Cardiac muscle cell (in vitro differentiated cells and primary cell): ENCODE measurements around the gene HSH2D. TPM values are rescaled to one million over a fixed set of nuclear protein-coding genes. Genes with fewer than 3 reads are reported as not detected.

Source experiments
- DNase-seq, 2 donors: peaks; one replicate each; pipeline versions ENCODE4 v3.0.0 to v3.0.0-alpha.2; 2010 to 2017; ENCODE audit warnings: low read depth in 1 of 2, low spot score in 1 of 2
- H3K27ac ChIP-seq: fragments of 200-600 bp; sonication (generic); 2 replicates; pipeline ENCODE4 v1.5.1; 2016
- H3K27me3 ChIP-seq: fragments of 200-600 bp; sonication (generic); 2 replicates; pipeline ENCODE4 v1.6.0; 2016; ENCODE audit warnings: control low read depth
- H3K36me3 ChIP-seq: fragments of 200-600 bp; sonication (generic); 2 replicates; pipeline ENCODE4 v1.5.1; 2016; ENCODE audit warnings: control low read depth
- H3K4me1 ChIP-seq: fragments of 200-600 bp; sonication (generic); 2 replicates; pipeline ENCODE4 v1.8.1; 2017; ENCODE audit warnings: low read depth, mild to moderate bottlenecking, mixed run types
- H3K4me3 ChIP-seq: fragments of 200-600 bp; sonication (generic); 2 replicates; pipeline ENCODE4 v1.5.1; 2016; ENCODE audit warnings: mild to moderate bottlenecking
- H3K9me3 ChIP-seq: fragments of 200-600 bp; sonication (generic); 2 replicates; pipeline ENCODE4 v1.5.1; 2017; ENCODE audit warnings: low read depth, mild to moderate bottlenecking, control low read depth
- CTCF ChIP-seq: IDR thresholded peaks from 2 replicates; pipeline ENCODE4 v1.5.1; 2012; ENCODE audit warnings: low read depth, mild to moderate bottlenecking, low read length
- polyA plus RNA-seq: library from polyadenylated mRNA; unstranded; fragments of >200 nt; fragmentation: Nextera tagmentation; extraction: Ambion mirVana; gene quantifications from 2 replicates; pipeline ENCODE4 v1.2.1, GENCODE V29; 2016
- total RNA-seq: library from RNA; depleted of rRNA; stranded (reverse); fragments of >200 nt; gene quantifications from 2 replicates; pipeline ENCODE4 v1.2.3, GENCODE V29; 2016

The HSH2D gene
- total and polyA plus RNA-seq, 2 experiments from 2014 or later: not detected

DNA sequence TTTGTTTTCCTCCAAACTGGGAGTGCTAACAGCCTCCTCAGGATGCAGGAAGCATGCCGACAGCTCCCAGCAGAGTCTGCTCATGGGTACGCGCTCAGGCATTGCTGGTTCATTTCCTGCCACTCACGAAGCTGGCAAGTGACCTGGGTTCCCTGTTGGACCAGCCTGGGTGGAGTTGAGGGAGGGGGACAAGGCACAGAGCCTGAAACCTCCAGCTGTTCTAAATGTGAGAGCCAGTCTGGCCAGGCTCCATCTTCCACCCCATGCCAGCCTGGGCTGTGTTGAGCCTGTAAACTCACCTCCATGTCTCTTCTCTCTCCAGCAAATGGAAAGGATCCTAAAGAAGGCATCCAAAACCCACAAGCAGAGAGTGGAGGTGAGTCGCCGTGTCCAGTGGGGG, 46.7 kb downstream of the HSH2D start:
- no peak for DNase-seq
- H3K36me3 ChIP-seq: peaks cover 28% of the 10 kb centered on the region
- H3K27ac ChIP-seq: no peak overlapping the region
- H3K4me3 ChIP-seq: no peak overlapping the region
- H3K9me3 ChIP-seq: no peaks in the 10 kb centered on the region
- H3K27me3 ChIP-seq: no peaks in the 10 kb centered on the region
- H3K4me1 ChIP-seq: peaks cover 5% of the 10 kb centered on the region
- TF ChIP-seq CTCF: no peak

- Histone ChIP-seq H3K9me3 (no peaks in the 10 kb centered on the region), H3K4me3 (no peak overlapping the region), H3K27ac (no peak overlapping the region), H3K36me3 (peaks cover 28% of the 10 kb centered on the region), H3K27me3 (no peaks in the 10 kb centered on the region), H3K4me1 (peaks cover 5% of the 10 kb centered on the region)
- TF ChIP-seq CTCF: no peak
- no peak for DNase-seq
Observed at GRCh38 chr19:16190736-16191135, 47.3 kb downstream of the HSH2D start.

GRCh38 chr19:16191216-16191908, 47.9 kb downstream of the HSH2D start:
- Histone ChIP-seq H3K36me3 (peaks cover 28% of the 10 kb centered on the region), H3K4me1 (peaks cover under 1% of the 10 kb centered on the region), H3K9me3 (no peaks in the 10 kb centered on the region), H3K27ac (no peak overlapping the region), H3K4me3 (no peak overlapping the region), H3K27me3 (no peaks in the 10 kb centered on the region)
- TF ChIP-seq CTCF: no peak
- DNase-seq: no peak

DNA sequence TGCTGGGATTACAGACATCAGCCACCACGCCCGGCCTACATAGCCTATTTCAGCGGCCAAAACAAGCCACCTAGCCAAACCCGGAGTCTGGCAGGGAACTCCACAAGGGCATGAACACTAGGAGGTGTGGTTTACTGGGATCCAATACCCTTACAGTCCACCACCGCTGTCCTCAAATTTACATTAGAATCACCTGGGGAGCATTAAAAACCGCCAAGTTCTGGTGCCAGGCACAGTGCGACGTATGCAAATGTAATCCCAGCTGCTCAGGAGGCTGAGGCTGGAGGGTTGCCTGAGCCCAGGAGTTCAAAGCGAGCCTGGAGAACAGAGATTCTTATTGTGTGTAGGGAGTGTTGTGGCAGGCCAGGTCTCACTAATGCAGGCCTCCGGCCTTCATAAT, 50.0 kb downstream of the HSH2D start:
- peaks cover 6% of the 10 kb centered on the region for H3K4me1 ChIP-seq
- no peaks in the 10 kb centered on the region for H3K27me3 ChIP-seq
- no peak for TF ChIP-seq CTCF
- no peaks in the 10 kb centered on the region for H3K9me3 ChIP-seq
- DNase-seq: no peak
- peaks cover 25% of the 10 kb centered on the region for H3K36me3 ChIP-seq
- H3K27ac ChIP-seq: no peak overlapping the region
- no peak overlapping the region for H3K4me3 ChIP-seq

DNA sequence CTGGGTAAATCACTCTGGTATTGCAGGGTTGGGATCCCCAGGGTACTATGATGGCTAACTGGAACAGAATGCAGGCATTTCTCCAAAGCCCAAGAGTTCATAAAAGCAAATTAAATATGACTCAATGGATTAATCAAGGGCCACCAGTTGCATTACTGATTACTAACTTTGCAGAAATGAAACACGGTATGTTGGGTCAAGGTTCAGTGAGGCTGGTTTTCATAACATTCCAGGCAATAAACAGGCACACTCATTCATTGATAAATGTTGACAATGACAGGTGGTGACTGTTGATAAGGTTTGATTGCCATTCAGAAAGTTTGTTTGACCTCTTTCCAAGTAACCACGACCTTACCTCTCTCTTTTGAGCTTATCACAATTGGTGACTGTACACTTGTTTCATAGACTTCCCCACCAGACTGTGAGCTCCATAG, 53.7 kb downstream of the HSH2D start:
- H3K4me1 ChIP-seq: peaks cover 6% of the 10 kb centered on the region
- DNase-seq: peak in 1 of 2 donors; percentile 58
- H3K27me3 ChIP-seq: no peaks in the 10 kb centered on the region
- H3K9me3 ChIP-seq: no peaks in the 10 kb centered on the region
- H3K4me3 ChIP-seq: peak overlapping the region; percentile 93
- H3K27ac ChIP-seq: peak overlapping the region; percentile 79
- H3K36me3 ChIP-seq: peaks cover 2% of the 10 kb centered on the region
- TF ChIP-seq CTCF: no peak
